Right atrium auricular region (tissue), 2 donors: Measurements from ENCODE around the gene TSC1. TPM values are rescaled to one million over a fixed set of nuclear protein-coding genes. Genes with fewer than 3 reads are reported as not detected.
"Not testable (repeated sequence)": the region's sequence is repeated elsewhere in the genome, so short reads cannot be mapped to it uniquely, and the experiment has no call there.

Experiments
- DNase-seq: peaks from one replicate; pipeline ENCODE4 v3.0.0-alpha.2; 2019; ENCODE audit warnings: low spot score
- H3K27ac ChIP-seq, 2 donors: fragments of 200-600 bp; sonication (generic); 1 replicate in 1 of 2; 2 replicates in 1 of 2; pipeline ENCODE4 v1.5.1; 2016 to 2019
- H3K27me3 ChIP-seq, 2 donors: fragments of 200-600 bp; sonication (generic); one replicate each; pipeline versions ENCODE4 v1.5.1 to v1.6.0; 2017 to 2019
- H3K36me3 ChIP-seq: fragments of 200-600 bp; sonication (generic); one replicate; pipeline ENCODE4 v1.5.1; 2016
- H3K4me1 ChIP-seq, 2 donors: fragments of 200-600 bp; sonication (generic); one replicate each; pipeline versions ENCODE4 v1.5.1 to v1.6.0; 2017 to 2019
- H3K4me3 ChIP-seq, 2 donors: fragments of 200-600 bp; sonication (generic); 1 replicate in 1 of 2; 2 replicates in 1 of 2; pipeline ENCODE4 v1.5.1; 2017 to 2019; ENCODE audit warnings: mild to moderate bottlenecking in 1 of 2, moderate library complexity in 1 of 2
- H3K9me3 ChIP-seq, 2 donors: fragments of 200-600 bp; sonication (generic); one replicate each; pipeline ENCODE4 v1.5.1; 2019
- total RNA-seq, 2 donors: library from RNA; depleted of rRNA; stranded (reverse); fragments of >200 nt; gene quantifications; one replicate each; pipeline ENCODE4 v1.1.0, GENCODE V29; 2016
- TF ChIP-seq, protein P1 (sequence below), 2 donors: fragments of 200-600 bp; sonication (generic); IDR thresholded peaks; one replicate each; pipeline ENCODE4 v1.5.1; 2019; ENCODE audit warnings: antibody characterized with exemption in 2 of 2

Gene TSC1
- total RNA-seq, 2 donors from 2014 or later: 27.6 to 36.4 TPM

DNA sequence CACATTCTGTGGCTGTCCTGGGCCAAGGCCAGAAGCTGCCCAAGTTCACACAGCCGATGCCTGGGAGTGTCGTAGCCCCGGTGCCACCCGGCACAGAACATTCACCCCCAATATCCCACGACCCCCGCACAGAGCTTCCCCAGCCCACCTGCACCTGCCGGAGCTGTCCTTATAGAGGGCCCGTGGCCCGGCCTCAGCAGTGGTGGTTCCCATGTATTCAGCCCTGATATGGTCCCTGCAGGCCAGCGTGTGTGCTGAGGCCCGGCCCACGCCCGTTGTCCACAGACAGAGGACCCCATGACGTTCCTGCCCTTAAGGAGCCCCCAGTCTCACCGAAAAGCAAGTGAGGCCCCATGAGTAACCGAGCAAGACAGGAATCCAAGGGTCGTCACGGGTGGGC lies 28.8 kb upstream of the TSC1 start:
- Histone ChIP-seq H3K27ac (no peak overlapping the region), H3K27me3 (no peaks in the 10 kb centered on the region), H3K4me3 (no peak overlapping the region), H3K9me3 (no peaks in the 10 kb centered on the region), H3K36me3 (no peaks in the 10 kb centered on the region), H3K4me1 (peaks cover 0 to 7% of the 10 kb centered on the region in 2 donors)
- no peak for DNase-seq
- TF ChIP-seq, protein P1, sequence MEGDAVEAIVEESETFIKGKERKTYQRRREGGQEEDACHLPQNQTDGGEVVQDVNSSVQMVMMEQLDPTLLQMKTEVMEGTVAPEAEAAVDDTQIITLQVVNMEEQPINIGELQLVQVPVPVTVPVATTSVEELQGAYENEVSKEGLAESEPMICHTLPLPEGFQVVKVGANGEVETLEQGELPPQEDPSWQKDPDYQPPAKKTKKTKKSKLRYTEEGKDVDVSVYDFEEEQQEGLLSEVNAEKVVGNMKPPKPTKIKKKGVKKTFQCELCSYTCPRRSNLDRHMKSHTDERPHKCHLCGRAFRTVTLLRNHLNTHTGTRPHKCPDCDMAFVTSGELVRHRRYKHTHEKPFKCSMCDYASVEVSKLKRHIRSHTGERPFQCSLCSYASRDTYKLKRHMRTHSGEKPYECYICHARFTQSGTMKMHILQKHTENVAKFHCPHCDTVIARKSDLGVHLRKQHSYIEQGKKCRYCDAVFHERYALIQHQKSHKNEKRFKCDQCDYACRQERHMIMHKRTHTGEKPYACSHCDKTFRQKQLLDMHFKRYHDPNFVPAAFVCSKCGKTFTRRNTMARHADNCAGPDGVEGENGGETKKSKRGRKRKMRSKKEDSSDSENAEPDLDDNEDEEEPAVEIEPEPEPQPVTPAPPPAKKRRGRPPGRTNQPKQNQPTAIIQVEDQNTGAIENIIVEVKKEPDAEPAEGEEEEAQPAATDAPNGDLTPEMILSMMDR (IDR thresholded peaks at IDR 0.05): no peak

DNA sequence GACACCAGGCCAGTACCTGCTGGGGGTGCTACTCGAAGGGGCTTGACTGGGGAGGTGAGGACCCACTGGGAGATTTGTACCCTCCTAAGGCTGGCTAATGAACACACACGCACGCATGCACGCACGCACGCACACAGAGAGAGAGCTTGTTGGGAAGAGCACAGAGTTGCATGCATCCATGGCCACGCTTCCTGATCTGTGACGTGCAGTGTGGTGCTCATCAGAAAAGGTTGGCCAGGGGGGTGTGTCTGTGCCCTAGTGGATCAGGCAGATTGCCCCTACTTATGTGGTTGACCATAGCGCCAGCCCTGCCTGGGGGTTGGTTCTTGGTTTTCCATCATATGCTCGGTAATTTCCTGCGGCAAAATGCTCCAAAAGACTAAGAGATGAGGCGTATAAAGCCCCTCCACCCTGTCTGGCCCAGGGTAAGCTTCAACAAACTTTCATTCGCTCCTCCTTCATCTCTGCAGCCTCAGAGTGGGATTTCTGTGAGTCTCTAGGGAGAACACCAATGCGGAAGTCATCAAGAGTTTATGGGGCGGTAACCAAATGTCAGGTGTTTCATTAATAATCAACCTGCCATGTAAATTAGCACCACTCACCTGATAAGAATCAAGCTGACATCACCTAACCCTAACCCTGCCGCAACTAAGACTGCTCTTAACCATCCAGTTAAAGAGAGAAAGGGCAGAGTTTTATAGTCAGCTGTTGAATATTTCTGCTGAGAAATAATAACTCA lies 26.1 kb upstream of the TSC1 start:
- H3K4me1 ChIP-seq: peaks cover 0 to 7% of the 10 kb centered on the region in 2 donors
- TF ChIP-seq, protein P1 (IDR thresholded peaks at IDR 0.05): no peak
- no peak overlapping the region for H3K4me3 ChIP-seq
- no peaks in the 10 kb centered on the region for H3K9me3 ChIP-seq
- no peak for DNase-seq
- H3K27me3 ChIP-seq: no peaks in the 10 kb centered on the region
- no peak overlapping the region for H3K27ac ChIP-seq
- H3K36me3 ChIP-seq: no peaks in the 10 kb centered on the region

GRCh38 chr9:132969783-132970182 lies 25.4 kb upstream of the TSC1 start:
- Histone ChIP-seq H3K27me3 (no peaks in the 10 kb centered on the region), H3K36me3 (no peaks in the 10 kb centered on the region), H3K4me1 (peaks cover 0 to 7% of the 10 kb centered on the region in 2 donors), H3K4me3 (no peak overlapping the region), H3K9me3 (no peaks in the 10 kb centered on the region), H3K27ac (no peak overlapping the region)
- DNase-seq: no peak
- TF ChIP-seq, protein P1 (IDR thresholded peaks at IDR 0.05): no peak

GRCh38 chr9:132967908-132968307 lies 23.5 kb upstream of the TSC1 start:
- DNase-seq, H3K36me3 ChIP-seq, H3K4me3 ChIP-seq, H3K27me3 ChIP-seq, H3K9me3 ChIP-seq, H3K4me1 ChIP-seq, H3K27ac ChIP-seq: not testable (repeated sequence)

DNA sequence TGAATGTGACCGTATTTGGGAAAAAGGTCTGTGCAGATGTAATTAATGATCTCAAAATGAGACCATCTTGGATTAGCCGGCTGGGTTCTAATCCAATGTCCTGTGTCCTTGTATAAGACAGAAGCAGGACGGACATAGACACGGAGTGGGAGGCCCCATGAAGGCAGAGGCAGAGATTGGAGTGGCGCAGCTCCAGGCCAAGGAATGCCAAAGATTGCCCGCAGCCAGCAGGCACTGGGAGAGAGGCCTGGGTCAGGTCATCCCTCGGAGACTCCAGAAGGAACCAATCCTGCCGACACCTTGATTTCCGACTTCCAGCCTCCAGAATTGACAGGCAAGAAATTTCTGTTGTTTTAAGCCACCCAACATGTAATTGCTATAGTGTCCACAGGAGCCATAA lies 21.1 kb upstream of the TSC1 start:
- no peaks in the 10 kb centered on the region for H3K27me3 ChIP-seq
- H3K4me1 ChIP-seq: no peaks in the 10 kb centered on the region
- no peak overlapping the region for H3K4me3 ChIP-seq
- no peaks in the 10 kb centered on the region for H3K9me3 ChIP-seq
- TF ChIP-seq, protein P1 (IDR thresholded peaks at IDR 0.05): no peak
- H3K27ac ChIP-seq: no peak overlapping the region
- no peak for DNase-seq
- no peaks in the 10 kb centered on the region for H3K36me3 ChIP-seq

GRCh38 chr9:132961002-132961401 lies 16.6 kb upstream of the TSC1 start:
- TF ChIP-seq, protein P1 (IDR thresholded peaks at IDR 0.05): no peak
- Histone ChIP-seq H3K9me3 (no peaks in the 10 kb centered on the region), H3K27me3 (no peaks in the 10 kb centered on the region), H3K4me3 (no peak overlapping the region), H3K36me3 (no peaks in the 10 kb centered on the region), H3K27ac (no peak overlapping the region), H3K4me1 (peaks cover 0 to 5% of the 10 kb centered on the region in 2 donors)
- no peak for DNase-seq
